IPS-NIHi11 (cell line): Measurements from ENCODE around the gene SPTY2D1.

Source experiments
- DNase-seq: peaks from one replicate; pipeline ENCODE4 v3.0.0; 2012; ENCODE audit warnings: mixed read lengths, low spot score

Gene SPTY2D1

GRCh38 chr11:18563090-18563730 is 70.9 kb downstream of the SPTY2D1 start:
- no peak for DNase-seq
